Skin of body (tissue), 3 donors: ENCODE data around the gene SCN1A. TPM values are rescaled to one million over a fixed set of nuclear protein-coding genes. Genes with fewer than 3 reads are reported as not detected.
A peak's percentile ranks its signal among the peaks of the same experiment; 100 is the strongest.
"Not testable (repeated sequence)": the region's sequence is repeated elsewhere in the genome, so short reads cannot be mapped to it uniquely, and the experiment has no call there.

Experiments used
- DNase-seq: peaks from one replicate; lab custom pipeline; 2025; lab: John Stamatoyannopoulos, UW
- small RNA-seq: library from RNA; depleted of rRNA; stranded (forward); fragments of <200 nt; gene quantifications from one replicate; pipeline ENCODE3, GENCODE V24; 2014; ENCODE audit warnings: low replicate concordance
- total RNA-seq: library from RNA; depleted of rRNA; stranded (reverse); fragments of >200 nt; gene quantifications from one replicate; pipeline ENCODE4 v1.2.3, GENCODE V29; 2014

SCN1A gene
- total RNA-seq, 1 donor from 2014 or later = 0.10 TPM

- DNase-seq = not testable (repeated sequence)
These were observed 155.7 kb downstream of the SCN1A start for GRCh38 chr2:165972161-165972560.

- no peak for DNase-seq
These were observed 157.2 kb downstream of the SCN1A start for GRCh38 chr2:165970663-165971062.

- no peak for DNase-seq
These were observed 158.6 kb downstream of the SCN1A start for GRCh38 chr2:165969227-165969626.

DNA sequence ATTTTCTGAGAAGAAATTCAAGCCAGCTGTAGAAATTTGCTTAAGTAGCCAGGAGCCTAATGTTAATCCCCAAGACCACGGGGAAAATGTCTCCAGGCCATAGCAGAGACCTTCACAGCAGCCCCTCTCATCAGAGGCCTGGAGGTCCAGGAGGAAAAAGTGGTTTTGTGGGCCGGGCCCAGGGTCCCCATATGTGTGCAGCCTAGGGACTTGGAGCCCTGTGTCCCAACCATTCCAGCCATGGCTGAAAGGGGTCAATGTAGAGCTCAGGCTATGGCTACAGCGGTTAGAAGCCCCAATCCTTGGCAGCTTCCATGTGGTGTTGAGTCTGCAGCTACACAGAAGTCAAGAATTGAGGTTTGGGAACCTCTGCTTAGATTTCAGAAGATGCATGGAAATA lies 160.1 kb downstream of the SCN1A start:
- no peak for DNase-seq

DNA sequence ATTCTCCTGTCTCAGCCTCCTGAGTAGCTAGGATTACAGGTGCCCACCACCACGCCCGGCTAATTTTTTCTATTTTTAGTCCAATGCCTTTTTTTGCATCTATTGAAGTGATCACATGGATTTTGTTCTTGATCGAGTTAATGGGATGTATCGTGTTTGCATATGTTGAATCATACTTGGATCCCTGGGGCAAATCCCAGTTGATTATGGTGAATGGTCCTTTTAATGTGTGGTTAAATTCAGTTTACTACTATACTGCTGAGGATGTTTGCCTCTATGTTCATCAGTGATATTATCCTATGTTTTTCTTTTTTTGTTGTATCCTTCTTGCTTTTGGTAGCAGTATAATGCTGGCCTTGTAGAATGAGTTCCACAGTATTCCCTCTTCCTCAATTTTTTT lies 166.0 kb downstream of the SCN1A start:
- DNase-seq = no peak

- DNase-seq = no peak
These were observed 168.4 kb downstream of the SCN1A start for GRCh38 chr2:165959371-165959770.

GRCh38 chr2:165958313-165958960 lies 169.4 kb downstream of the SCN1A start:
- no peak for DNase-seq

DNA sequence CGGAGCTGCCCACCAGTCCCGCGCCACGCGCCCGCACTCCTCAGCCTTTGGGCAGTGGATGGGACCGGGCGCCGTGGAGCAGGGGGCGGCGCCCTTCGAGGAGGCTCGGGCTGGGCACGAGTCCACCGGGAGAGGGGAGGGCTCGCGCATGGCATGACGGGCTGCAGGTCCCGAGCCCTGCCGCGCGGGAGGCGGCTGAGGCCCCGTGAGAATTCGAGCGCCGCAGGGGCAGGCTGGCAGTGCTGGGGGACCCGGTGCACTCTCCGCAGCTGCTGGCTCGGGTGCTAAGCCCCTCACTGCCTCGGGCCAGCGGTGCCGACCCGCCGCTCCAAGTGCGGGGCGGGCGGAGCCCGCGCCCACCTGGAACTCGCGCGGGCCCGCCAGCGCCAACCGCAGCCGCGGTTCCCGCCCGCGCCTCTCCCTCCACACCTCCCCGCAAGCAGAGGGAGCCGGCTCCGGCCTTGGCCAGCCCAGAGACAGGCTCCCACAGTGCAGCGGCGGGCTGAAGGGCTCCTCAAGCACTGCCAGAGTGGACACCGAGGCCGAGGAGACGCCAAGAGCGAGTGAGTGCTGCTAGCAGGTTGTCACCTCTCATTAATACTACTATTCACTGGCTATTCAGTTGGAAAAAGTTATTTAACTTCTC lies 170.7 kb downstream of the SCN1A start:
- no peak for DNase-seq

DNA sequence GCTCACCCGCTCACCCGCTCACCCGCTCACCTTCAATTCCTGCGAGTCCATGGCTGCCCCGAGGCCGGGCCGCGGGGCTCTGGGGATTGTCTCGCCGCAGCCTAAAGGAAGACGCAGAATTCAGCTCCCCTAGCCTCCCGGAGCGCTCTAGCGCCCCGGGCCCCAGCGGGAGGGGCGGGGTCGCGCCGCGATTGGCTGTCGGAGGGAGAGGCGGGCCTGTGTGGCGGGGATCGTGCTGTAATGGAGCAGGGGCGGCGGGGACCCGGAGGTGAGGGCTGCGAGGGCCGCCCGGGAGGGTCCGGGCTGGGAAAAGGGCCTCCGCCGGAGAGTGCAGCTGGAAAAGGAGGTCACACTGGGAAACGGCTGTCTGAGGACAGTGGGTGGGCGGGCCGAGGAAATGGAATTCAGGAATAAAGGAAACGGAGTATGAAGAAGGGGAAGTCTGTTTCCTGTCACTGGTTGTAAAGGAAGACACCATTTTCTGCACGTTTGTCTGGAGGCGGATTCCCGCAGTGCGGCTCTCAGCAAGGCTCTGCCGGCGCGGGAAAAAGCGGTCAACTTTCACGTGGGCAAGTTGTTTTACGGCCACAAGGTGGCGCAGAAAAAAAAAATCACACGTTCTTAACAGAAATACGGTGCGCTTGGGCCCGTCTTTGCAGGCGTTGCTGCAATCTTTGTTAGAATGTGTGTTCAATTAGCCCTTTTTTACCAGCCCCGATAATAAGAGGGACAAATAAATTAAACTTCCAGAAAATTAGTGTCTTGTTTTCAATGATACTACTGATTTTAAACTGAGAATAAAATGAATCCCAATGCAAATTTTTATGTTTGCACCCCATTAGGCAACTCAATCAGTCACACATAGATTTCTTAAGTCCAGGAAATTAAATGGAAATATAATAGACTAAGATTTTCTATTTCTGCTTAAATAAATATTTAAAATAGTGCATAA lies 173.9 kb downstream of the SCN1A start, which contains the start of gene TTC21B:
Gene TTC21B (minus strand): TSS at position 122 of the 952 bp plus-strand sequence. CDS start 71 bp downstream, at position 51.
- peak; percentile 97 for DNase-seq

DNA sequence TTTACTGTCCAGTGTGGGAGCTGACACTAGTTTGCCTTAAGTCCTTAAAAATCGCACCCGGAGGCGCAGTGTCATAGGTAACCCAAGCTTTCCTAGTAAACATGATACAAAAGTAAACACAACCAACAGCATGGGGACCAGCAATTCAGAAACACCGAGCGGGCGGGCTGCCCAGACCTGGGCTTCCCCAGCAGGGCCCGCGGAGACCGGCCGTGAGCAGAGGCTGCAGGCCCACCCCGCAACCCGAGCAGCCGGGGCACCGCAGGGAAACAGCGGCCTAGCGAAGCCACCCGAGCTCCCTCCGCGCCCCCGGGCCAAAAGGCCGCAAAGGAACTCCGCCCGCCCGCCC lies 174.5 kb downstream of the SCN1A start:
- peak; percentile 56 for DNase-seq

DNA sequence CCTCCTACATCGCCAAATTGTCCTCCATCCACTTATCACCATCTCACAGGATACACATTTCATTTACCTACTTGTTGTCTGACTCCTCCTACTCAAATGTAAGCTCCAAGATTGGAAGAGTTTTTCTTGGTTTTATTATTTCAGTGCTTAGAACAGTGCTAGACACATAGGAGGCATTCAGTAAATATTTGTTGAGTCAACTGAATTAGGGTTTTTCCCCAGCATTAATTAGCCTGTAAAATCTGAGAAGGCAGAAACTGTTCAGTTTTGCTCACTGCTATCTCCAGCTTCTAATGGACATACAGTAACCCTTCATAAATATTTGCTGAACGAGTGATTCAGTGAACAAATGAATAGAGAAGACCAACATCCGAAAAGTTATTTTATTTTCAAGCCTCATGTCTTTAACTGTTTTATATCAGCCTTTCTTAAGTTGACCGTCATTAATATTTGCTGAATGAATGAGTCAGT lies 175.0 kb downstream of the SCN1A start:
- DNase-seq = peak; percentile 33

- DNase-seq = no peak
These were observed 175.7 kb downstream of the SCN1A start for GRCh38 chr2:165952085-165952484.

GRCh38 chr2:165950438-165950837 lies 177.4 kb downstream of the SCN1A start:
- no peak for DNase-seq

DNA sequence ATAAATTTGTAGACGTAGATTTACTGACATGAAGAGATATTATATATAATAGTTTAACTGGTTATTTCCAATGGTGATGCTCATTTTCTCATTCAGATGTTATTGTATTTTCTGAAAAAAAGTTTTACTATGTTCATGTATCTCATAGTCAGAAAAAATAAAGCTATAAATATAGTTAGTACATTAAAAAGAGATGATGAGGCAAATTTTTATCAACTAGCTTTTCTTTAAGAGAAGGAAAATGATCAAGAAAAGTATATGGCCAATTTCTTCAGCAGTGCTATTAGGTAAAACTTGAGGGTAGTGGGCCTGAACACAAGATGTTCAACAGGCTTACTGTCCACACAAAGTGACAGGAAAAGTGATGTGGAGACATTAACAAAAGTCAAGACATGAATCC lies 186.0 kb downstream of the SCN1A start:
- no peak for DNase-seq

- DNase-seq = no peak
These were observed 189.6 kb downstream of the SCN1A start for GRCh38 chr2:165938237-165938636.

Small RNAs within 50 kb of the gene (small RNA-seq; reads per million reads assigned to genes)
- gene RF00019 = not detected

Other genes starting within 250 kb of the SCN1A start
- gene TTC21B, start 174.2 kb downstream of the SCN1A start, total RNA-seq = 55.2 TPM
- 13.3 TPM for gene SCN9A, start 247.9 kb upstream of the SCN1A start, total RNA-seq